ENCODE data around the gene DPP10.

The DPP10 gene

GRCh38 chr2:114784890-114785583 is 342.6 kb downstream of the DPP10 start:
- Histone ChIP-seq H3K9me3 (ENCODE audit: control insufficient read depth, insufficient read depth, low read depth, low read length) (no peaks in the 10 kb centered on the region), H3K36me3 (ENCODE audit: control insufficient read depth in 2 of 2, insufficient read depth in 1 of 2, low read length in 2 of 2) (no peaks in the 10 kb centered on the region), H3K4me1 (ENCODE audit: control insufficient read depth, insufficient read depth, low read length) (no peaks in the 10 kb centered on the region), H3K4me3 (ENCODE audit: low read depth, low read length) (no peak overlapping the region), H3K27ac (ENCODE audit: extremely low read depth, low read depth, low read length) (no peak overlapping the region)
- ChIA-PET POLR2A (no interaction called here), CTCF (interaction anchor here (0.7 kb wide), 1 partner anchor 10 kb away, joined by 3 read pairs; no protein-coding TSS in a partner anchor)
- no peak for TF ChIP-seq GLI2 (tag by site-specific recombination; IDR thresholded peaks at IDR 0.05; ENCODE audit: borderline replicate concordance, low read depth)

GRCh38 chr2:114786901-114787300 is 344.5 kb downstream of the DPP10 start:
- Histone ChIP-seq H3K9me3 (ENCODE audit: control insufficient read depth, insufficient read depth, low read depth, low read length) (no peaks in the 10 kb centered on the region), H3K36me3 (ENCODE audit: control insufficient read depth in 2 of 2, insufficient read depth in 1 of 2, low read length in 2 of 2) (no peaks in the 10 kb centered on the region), H3K4me1 (ENCODE audit: control insufficient read depth, insufficient read depth, low read length) (no peaks in the 10 kb centered on the region), H3K4me3 (ENCODE audit: low read depth, low read length) (no peak overlapping the region), H3K27ac (ENCODE audit: extremely low read depth, low read depth, low read length) (no peak overlapping the region)
- ChIA-PET CTCF (no interaction called here), POLR2A (no interaction called here)
- TF ChIP-seq ZNF626 (tag by site-specific recombination; IDR thresholded peaks at IDR 0.05): no peak
- no peak for TF ChIP-seq ZNF624 (tag by site-specific recombination; IDR thresholded peaks at IDR 0.05)
- no peak for TF ChIP-seq ZNF558 (tag by site-specific recombination; IDR thresholded peaks at IDR 0.05)
- no peak for TF ChIP-seq ZSCAN4 (tag by site-specific recombination; IDR thresholded peaks at IDR 0.05)
- no peak for TF ChIP-seq ZBTB6 (tag by site-specific recombination; IDR thresholded peaks at IDR 0.05)
- no peak for TF ChIP-seq YY2 (tag by site-specific recombination; IDR thresholded peaks at IDR 0.05)
- TF ChIP-seq ZNF23 (tag by site-specific recombination; IDR thresholded peaks at IDR 0.05; ENCODE audit: borderline replicate concordance): no peak
- no peak for TF ChIP-seq KLF16 (tag by site-specific recombination; IDR thresholded peaks at IDR 0.05)
- no peak for TF ChIP-seq HOXC10 (CRISPR knock-in tag; IDR thresholded peaks at IDR 0.05)
- TF ChIP-seq ZNF645 (tag by site-specific recombination; IDR thresholded peaks at IDR 0.05): no peak
- no peak for TF ChIP-seq ZXDB (tag by site-specific recombination; IDR thresholded peaks at IDR 0.05)
- TF ChIP-seq ZNF629 (tag by site-specific recombination; IDR thresholded peaks at IDR 0.05): no peak
- TF ChIP-seq PRDM6 (tag by site-specific recombination; IDR thresholded peaks at IDR 0.05): no peak
- no peak for TF ChIP-seq ZBTB48 (tag by site-specific recombination; IDR thresholded peaks at IDR 0.05)
- TF ChIP-seq TRIM28 (IDR thresholded peaks at IDR 0.05; ENCODE audit: borderline replicate concordance, low read length): no peak
- no peak for TF ChIP-seq SALL2 (tag by site-specific recombination; IDR thresholded peaks at IDR 0.05; ENCODE audit: borderline replicate concordance)

- no peaks in the 10 kb centered on the region for H3K36me3 ChIP-seq (ENCODE audit: control insufficient read depth in 2 of 2, insufficient read depth in 1 of 2, low read length in 2 of 2)
- no peaks in the 10 kb centered on the region for H3K4me1 ChIP-seq (ENCODE audit: control insufficient read depth, insufficient read depth, low read length)
- POLR2A ChIA-PET: no interaction called here
- CTCF ChIA-PET: no interaction called here
- H3K27ac ChIP-seq (ENCODE audit: extremely low read depth, low read depth, low read length): no peak overlapping the region
- H3K4me3 ChIP-seq (ENCODE audit: low read depth, low read length): no peak overlapping the region
- H3K9me3 ChIP-seq (ENCODE audit: control insufficient read depth, insufficient read depth, low read depth, low read length): no peaks in the 10 kb centered on the region
- TF ChIP-seq KLF8 (tag by site-specific recombination; IDR thresholded peaks at IDR 0.05): no peak
- no peak for TF ChIP-seq ZNF239 (tag by site-specific recombination; IDR thresholded peaks at IDR 0.05)
- no peak for TF ChIP-seq TSHZ1 (tag by site-specific recombination; IDR thresholded peaks at IDR 0.05; ENCODE audit: borderline replicate concordance)
- TF ChIP-seq KLF16 (tag by site-specific recombination; IDR thresholded peaks at IDR 0.05): no peak
Observed at GRCh38 chr2:114787486-114787885, 345.0 kb downstream of the DPP10 start.
